Vagina (tissue), 2 donors: Measurements from ENCODE around the gene TOX2.

Source experiments
- POLR2AphosphoS5 ChIP-seq, 2 donors: sonication (generic); formaldehyde crosslinking; IDR thresholded peaks; one replicate each; pipeline ENCODE4 v1.9.0; 2017; ENCODE audit warnings: antibody characterized with exemption in 2 of 2, mild to moderate bottlenecking in 2 of 2, low read depth in 1 of 2; ENCODE audit not compliant: insufficient read depth in 1 of 2
- TF ChIP-seq, protein P1 (sequence below), 3 experiments: fragments of 450-650 bp in 2 of 3; fragments of 200-600 bp in 1 of 3; sonication (generic) in 1 of 3; IDR thresholded peaks; one replicate each; pipeline ENCODE4 v1.5.1; 2017 to 2019; ENCODE audit warnings: antibody characterized with exemption in 3 of 3, mild to moderate bottlenecking in 2 of 3, moderate library complexity in 2 of 3

DNA sequence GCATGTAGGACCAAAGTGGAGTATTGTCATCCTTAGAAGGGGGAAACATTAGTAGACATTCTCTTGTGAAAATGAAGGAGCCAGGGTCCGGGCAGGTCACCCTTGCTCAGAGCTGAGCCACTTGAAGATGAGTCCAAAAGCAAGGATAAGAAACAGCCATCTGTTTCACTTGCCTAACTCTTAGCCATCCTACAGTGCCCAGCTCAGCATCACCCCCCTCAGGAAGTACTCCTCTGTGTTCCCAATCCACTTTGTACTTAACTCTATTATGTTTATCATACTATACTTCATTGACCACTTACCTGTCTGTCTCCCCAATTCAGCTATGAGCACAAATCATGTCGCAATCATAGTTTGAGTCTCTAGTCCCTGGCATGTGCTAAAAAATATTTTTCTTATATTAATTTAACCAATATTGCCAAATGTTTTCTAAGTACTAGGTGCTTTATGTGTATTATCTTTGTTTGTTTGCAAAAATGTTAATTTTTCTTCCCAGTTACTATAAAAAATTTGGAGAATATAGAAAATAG lies 8.1 kb upstream of the TOX2 start:
- TF ChIP-seq, protein P1, sequence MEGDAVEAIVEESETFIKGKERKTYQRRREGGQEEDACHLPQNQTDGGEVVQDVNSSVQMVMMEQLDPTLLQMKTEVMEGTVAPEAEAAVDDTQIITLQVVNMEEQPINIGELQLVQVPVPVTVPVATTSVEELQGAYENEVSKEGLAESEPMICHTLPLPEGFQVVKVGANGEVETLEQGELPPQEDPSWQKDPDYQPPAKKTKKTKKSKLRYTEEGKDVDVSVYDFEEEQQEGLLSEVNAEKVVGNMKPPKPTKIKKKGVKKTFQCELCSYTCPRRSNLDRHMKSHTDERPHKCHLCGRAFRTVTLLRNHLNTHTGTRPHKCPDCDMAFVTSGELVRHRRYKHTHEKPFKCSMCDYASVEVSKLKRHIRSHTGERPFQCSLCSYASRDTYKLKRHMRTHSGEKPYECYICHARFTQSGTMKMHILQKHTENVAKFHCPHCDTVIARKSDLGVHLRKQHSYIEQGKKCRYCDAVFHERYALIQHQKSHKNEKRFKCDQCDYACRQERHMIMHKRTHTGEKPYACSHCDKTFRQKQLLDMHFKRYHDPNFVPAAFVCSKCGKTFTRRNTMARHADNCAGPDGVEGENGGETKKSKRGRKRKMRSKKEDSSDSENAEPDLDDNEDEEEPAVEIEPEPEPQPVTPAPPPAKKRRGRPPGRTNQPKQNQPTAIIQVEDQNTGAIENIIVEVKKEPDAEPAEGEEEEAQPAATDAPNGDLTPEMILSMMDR (IDR thresholded peaks at IDR 0.05): no peak
- no peak for TF ChIP-seq POLR2AphosphoS5 (IDR thresholded peaks at IDR 0.05; ENCODE audit: insufficient read depth in 1 of 2, low read depth in 1 of 2)
